Inferior parietal cortex (tissue), 1 donor: ENCODE data around the gene CD59.
"Not testable (repeated sequence)": the region's sequence is repeated elsewhere in the genome, so short reads cannot be mapped to it uniquely, and the experiment has no call there.

Source experiments
- DNase-seq: peaks from one replicate; pipeline ENCODE4 v3.0.0-alpha.2; 2016; ENCODE audit errors: extremely low spot score

CD59 gene

DNA sequence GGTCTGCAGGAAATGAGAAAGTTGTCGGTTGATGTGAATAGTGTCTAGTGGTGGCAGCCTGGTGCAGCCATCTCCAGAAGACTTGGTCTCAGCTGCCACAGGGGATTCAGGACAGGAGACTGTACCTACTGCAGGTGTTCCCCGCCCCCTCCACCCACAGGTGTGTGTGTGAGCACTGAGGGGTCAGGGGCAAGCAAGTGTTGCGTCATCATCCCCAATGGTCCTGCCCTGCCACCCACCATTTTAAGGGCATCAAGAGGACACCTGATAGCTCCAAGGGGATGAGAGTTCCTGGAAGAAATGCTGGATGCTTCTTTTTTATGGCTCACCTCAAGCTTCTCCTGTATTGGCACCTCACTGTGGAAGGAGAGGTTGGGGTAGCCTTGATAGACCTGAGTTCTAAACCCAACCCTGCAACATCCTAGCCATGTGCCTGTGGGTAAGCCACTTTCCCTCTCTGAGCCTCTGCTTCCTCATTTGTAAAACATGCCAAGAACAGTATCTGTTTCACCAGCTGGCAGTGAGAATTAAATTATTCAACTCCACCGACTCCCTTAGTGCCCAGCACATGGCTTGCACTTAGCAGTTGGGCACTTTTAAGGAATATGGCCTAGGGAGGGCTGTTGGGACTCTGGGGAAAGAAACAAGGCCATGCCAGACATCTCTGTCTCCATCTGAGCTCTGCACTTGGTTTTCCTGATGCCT, 41.7 kb downstream of the CD59 start:
- no peak for DNase-seq

DNA sequence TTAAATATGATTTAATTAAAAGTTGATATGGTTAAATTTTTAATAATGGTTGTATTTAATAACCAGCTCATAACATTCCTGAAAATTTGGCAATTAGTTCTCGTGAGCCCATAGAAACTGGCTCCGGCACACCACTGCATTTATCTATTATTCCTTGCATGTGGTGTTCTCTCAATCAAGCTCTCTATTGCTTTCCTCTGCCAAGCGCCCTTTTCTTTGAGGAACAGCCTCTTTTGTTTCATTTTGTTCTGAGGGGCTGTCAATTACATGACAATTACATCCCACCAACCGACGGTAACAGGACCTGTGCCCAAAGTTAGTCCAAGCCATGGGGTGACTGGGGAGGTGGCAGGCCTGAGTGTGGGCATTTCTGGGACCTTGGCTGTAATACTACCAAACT, 43.7 kb downstream of the CD59 start:
- no peak for DNase-seq

DNA sequence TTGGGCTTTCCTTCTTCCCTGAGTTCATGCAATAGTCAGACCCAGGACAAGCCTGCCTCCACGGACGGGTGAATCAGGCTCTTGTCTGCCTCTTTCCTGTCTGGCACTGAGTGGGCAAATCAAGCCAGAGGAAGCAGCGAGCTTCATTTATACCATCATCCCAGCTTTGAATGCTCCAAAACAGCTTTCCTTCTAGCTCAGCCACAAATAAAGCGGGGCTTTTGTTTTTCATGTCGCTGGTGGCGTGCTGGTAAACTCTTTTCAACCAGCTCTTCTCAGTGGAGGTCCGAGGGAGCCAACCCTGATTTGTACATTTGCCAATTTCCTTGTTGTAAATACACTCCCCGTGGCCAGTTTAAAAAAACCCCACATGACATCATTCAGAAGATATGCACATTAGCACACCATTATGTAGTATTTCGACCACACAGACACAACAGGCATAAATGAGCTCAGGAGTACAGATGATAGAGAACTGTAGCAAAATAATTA, 44.2 kb downstream of the CD59 start:
- peak; percentile 68 for DNase-seq

DNA sequence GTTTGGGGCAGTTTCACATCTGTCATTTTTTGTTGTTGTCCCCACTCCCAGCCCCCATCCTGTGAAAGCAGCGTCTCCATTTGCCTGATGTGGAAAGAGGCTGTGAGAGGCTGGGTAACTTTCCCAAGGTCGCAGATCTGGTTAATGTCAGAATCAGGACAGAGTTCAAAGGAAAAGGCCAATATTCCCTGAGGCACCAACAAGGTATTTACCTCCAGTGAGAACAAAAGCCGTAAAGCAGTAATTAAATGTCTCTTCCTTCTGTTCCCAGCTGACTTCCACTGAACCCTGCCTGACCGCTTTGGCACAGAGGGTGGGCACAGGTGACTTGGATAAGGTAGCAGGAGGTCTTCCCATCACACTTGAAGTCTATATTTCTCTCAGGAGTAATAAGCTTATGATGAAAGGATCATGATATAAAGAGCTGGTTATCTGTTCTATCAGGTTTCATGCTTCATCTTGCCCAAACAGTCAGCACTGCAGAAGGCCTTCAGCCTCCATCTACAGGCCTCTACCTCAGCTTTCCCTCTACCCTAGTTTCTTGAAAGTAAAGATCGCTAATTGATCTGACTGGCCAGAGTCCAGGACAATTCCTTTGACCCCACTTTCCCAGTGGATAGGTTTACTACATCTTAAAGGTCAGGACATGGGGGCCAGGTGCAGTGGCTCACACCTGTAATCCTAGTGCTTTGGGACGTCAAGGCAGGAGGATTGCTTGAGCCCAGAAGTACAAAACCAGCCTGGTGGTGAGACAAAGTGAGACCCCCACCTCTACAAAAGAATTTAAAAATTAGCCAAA, 45.0 kb downstream of the CD59 start:
- DNase-seq = no peak

DNA sequence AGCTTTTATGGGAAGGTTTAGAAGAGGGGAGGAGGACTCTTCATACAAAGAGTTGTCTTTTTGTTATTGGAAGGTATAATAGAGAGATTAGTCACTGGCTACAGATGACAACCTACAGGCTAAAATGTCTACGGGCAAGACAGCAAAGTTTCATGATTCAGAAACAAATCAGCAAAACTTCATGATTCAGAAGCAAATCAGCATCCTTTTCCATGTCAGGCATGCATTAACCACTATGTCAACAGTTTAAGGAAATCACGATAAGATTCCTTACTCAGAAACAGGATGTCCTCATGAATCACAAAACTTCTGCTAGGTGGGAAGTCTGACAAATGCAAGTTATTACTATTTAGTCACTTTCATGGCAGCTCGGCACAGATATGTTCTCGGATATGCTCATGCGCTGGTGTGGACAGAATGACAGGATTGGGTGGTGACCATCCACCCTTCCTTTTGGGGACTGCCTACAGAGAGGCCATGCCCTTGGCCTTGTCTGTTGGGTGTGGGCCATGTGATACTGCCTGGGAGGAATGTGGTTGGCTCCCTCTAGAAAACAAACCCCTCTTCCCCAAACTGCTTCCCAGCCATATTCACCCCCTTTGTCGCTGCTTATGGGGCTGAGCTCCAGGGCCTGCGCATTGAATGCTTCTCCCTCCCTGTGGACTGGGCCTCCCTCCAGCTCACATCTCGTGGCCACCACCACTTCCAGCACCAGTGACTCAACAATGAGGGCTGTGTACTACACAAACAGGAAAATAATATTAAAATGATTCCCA, 45.7 kb downstream of the CD59 start:
- no peak for DNase-seq

DNA sequence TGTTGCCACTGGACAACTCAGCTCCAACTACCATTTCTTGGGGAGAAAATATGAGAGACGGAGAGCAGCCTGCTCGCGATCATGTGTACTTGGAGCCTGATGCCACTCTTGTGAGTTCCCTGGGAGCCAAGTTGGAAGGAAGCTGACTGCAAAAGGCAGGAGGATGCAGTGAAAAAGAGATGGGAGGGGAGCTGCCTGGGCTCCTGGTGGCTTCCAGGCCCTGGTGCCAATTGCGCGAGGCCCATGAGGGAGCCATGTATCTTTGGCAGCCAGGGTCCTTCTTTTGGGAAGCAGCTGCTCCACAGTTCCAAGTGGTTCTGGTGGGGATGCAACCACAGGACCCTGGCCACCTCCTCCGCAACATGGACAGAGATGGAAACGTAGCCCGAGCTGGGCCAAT, 46.7 kb downstream of the CD59 start:
- no peak for DNase-seq

DNA sequence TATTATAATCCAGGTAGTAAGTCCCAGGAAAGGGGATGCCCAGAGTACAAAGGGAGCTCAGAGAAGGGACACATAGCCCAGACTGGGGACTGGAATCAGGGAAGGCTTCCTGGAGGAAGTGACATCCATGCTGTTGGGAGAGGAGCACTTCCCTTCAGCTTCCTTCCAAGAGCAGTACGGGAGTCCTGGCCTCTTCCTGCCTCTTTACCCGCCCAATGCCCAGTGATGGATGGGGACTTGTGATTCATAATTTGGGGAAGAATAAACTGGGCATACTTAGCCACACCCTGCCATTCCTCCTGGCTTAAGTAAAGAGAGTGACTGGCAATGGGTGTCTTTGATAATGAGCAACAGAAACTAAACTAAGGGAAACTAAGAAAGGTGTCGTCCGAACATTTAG, 47.1 kb downstream of the CD59 start:
- DNase-seq = no peak

DNA sequence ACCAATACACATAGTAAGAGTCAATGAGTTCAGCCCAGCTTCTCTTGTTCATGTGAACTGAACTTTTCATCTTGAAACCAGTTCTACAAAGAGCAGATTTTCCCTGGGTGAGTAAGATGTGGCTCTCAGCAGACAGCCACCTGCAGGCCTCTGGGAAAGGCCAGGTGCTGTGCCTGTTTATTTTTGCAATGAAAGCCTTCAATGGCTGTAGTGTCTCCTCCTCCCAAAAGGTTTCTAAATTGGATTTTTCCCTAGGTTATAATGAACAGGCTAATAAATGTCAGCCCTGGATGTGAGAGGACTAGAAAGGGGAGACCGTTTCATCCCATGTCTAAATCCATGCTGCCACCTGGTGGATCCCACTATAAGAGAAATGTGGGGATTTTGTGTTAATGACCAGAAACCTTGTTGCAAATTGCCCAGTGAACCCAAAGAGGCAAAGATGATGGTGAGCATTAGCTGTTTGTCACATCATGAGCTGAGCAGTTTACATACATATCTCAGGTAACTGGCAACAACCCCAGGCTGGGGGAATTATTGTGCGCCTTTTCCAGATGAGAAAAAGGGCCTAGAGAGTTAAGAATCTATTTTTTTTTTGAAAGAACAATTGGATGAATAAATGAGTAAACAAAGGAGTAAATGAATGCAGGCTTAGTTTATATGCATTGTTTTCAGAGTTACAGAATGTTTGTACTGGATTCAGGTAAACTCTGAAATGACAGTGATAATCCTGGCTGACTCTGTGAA, 48.3 kb downstream of the CD59 start:
- DNase-seq = peak; percentile 85

DNA sequence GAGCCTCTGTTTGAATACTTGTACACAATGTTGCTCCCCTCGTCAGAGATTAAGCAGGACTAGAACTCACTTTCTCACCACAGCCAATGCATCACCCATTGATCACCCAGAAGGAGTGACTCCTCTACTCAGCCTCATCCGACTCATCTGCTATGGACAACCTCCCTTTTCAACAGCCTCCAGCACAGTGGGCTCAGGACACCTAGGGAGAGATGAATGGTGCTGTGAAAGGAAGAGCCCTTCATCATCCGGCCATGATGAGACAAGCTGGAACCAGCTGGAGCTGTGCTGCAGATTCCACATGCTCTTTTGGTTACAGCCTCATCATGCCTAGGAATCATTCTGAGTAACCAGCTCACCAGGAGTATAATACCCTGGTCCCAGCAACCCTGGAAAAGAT, 51.1 kb downstream of the CD59 start:
- DNase-seq = no peak

DNA sequence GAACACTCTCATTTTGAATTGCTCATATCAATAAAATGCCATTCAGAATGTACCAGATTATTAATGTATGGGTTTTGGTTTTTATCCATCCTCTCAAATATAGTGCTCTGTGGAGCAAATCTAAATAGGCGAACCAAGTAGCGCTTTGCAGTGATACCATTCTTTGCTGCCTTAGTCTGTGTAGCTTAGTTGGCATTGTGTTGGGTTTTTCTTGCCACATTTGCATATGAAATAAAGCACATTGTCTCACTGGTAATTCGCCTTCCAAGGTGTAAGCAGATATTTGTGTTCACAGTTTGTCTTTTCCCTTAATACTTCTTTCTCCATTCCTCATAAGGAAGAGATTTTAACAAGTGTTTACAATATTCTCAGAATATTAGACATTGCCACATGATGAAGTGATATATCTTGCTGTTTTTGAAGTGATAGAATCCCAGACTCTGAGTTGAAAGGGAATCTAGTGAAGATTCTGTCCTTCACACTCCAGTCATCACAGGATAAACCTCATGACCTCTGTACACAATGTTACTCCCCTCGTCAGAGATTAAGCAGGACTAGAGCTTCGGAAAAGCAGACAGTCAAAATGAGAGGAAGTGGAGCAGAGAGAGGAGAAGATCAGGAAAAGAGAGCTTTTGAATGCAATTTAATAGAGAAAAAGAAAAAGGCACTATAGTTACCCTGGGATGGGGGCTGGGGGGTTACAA, 52.1 kb downstream of the CD59 start:
- no peak for DNase-seq

DNA sequence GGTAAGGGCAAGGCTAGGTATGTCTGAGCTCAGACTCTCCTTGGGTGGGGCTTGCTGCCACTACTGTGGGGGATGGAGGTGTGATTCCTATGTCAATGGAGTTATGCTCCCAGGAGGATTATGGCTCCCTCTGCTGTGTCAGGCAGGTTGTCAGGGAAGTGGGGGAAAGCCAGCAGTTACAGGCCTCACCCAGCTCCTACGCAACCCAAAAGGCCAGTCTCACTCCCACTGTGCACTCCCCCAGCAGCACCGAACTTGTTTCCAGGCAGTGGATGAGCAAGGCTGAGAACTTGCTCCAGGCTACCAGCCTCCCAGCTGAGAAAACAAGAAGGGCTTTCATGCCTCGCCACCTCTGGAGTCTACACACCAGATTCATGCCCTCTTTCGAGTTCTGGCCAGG, 53.8 kb downstream of the CD59 start:
- no peak for DNase-seq

DNA sequence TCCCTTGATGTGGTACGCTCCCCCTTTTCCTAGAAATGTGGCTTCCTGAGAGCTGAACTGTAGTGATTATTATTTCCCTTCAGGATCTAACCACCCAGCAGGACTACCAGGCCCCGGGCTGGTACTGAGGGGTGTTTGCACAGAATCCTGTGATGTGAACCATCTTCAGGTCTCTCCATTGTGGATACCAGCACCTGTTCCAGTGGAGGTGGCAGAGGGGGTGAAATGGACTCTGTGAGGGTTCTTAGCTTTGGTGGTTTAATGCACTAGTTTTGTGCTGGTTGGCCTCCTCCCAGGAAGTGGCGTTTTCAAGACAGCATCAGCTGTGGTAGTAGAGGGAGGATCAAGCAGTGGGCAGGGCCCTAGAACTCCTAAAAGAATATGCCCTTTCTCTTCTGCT, 54.2 kb downstream of the CD59 start:
- no peak for DNase-seq

DNA sequence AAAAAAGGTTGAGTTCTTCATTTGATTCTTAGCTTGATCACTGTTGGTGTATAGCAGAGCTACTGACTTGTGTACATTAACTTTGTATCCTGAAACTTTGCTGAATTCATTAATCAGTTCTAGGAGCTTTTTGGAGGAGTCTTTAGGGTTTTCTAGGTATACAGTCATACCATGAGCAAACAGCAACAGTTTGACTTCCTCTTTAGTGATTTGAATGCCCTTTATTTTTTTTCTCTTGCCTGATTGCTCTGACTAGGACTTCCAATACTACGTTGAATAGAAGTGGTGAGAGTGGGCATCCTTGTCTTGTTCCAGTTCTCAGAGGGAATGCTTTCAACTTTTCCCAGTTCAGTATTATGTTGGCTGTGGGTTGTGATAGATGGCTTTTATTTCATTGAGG, 57.6 kb downstream of the CD59 start:
- not testable (repeated sequence) for DNase-seq

DNA sequence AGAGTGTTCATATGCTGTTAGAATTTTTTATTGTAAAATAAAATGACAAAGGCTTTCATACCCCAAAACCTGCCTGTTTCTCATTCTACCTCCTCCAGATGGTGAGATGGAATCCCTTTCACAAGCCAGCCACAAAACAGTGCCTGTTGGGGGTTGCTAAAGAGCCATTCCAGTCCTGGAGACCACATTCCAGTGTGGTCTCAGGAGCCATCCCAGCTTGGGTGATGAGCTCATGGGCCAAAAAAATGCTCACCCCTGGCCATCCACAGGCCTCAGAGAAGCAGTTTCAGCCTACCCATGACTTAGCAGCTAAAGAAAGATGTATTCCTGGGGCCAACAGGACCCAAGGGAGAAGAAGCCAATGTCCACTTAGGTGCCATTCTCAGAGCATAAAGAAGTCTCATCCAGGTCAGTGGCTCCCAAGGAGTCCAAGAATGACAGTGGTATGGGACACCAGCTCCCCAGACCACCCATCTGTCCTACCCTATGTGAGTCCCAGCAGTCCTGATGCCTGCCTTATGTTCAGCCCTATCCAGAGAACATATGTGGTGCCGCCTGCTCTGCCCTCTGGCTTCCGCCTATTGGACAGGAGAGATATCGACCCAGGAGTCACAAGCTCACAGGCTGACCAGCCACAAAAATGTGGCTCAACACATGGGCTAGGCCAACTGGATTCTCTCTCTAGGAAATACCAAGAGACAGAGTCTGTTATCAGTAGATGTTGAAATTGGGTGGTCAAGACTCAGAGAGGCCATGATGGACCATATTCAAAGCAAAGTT, 62.0 kb downstream of the CD59 start:
- DNase-seq = no peak

DNA sequence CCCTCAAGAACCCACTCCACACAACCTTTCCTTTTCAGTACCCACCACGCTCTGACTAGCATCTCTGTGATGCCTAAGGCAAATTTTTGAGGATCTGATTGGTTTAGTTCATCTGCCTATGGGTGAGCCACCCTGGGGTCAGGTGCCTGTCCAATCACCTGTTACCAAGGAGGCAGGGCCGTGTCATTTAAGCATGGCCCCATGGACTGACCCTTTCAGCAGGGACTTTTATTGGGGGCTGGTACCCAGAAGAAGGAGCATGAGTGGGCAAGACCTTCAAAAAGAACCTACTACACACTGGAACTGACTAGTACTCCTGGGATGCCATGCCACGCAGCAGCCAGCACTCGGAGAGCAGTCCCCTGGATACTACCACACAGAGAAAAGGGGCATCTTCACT, 64.0 kb downstream of the CD59 start:
- DNase-seq = no peak

DNA sequence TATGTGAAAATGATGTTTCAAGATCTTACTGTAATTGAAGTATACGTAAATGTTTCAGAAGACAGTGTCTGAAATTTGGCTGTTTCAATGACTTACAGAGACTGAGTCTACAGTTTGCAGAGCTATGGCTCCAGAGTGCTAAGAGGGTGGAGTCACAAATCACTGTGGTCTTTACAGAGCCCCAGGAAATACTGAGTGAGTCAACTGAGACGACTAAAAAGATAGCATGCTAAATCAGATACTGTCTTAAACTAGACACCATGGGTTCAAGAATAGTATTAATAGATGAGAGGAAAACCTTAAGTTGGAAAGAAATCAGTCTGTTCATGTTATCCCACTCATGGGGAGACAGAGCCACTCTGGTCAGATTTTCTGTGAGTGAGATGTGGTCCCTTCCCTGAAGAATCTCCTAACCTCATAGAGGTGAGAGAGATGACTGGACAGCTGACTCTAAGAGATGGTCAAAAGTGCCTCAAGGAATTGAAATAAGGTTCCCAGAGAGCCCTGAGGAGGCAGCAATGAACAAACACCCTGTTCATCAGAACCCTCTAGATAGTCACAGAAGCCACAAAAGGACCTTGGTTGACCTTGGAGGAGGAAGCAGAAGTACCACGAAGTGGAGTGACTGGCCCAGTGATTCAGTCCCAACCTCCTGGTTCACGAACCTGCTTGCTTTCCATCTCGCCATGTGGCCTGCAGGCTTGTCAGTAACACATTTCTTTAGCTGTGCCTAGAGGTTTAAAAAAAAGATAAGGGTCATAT, 65.8 kb downstream of the CD59 start:
- DNase-seq = no peak

DNA sequence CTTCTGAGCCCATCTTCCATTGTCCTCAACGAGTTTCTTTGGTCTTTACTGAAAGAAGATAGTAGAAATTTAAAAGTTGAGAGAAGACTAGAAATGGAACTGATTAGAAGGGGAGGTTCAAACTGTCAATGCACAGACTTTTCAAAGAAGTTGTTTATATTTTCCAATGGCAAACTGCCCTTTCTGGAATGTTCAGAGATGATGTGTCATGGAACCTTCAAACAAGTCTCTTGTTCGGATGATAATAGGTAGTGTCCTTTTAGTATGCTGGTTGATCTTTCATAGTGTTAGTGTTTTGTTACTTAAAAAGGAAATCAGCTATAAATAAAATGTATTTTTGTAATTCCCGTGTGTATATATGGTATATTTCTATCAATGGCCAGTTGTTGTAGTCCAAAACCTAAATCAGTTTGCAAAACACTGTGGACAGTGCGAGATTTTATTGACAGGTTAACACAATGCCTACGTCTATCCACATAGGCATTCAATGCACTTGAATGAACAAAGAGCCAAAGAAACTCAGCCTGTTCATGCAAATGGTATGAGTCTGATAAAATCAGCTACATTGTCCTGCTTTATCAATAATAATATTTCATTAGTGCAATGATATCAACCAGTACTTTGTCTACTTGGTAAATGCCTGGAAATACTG, 66.5 kb downstream of the CD59 start:
- DNase-seq = no peak

DNA sequence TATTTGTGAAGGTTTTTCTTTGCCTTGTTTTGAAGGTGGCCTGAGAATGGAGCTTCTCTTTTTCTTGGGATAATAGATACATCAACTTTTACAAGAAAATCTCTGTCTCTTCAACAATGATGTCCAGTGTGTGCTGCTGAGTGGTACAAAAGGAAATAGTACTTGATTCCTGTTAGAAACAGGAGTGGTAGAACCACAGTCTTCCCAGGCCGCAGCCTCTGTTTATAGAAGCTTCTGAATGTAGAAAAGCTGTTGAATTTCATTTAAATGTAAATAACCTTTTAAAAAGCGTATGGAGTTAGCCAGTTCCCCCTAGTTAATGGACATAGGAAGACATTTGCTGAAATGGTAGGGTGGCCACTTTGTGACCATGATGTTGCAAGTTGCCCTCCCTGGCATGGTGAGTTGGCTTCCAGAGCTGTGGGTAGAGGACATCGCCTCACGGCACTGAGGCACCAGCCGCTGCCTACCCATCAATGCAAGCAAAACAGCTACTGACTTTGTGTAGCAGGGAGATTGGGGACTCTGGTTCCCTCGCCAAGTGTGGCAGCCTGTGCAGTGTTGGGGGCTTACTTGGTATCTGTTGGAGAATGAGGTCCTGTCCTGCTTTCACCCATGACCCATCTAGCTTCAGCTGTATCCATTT, 67.1 kb downstream of the CD59 start:
- no peak for DNase-seq

DNA sequence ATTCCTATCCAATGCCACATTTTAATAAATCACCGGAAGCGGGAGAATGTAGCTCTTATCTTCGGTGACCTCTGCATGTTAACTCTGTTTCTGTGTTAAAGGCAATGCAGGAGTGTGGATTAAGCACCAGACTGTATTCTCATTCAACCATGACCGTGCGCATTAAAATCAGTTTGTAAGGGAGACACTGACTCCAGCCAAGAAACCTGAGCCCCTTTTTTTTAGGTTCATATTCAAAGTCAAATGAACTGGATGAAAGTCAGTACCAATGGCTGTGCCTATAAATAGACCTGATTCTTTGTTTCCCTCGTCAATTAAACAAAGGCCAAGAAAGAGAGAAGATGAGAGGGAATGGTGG, 67.8 kb downstream of the CD59 start:
- no peak for DNase-seq
